Epithelial cell of esophagus (primary cell): ENCODE measurements around the gene FAM193A.
"Not testable (repeated sequence)": the region's sequence is repeated elsewhere in the genome, so short reads cannot be mapped to it uniquely, and the experiment has no call there.

Source experiments
- DNase-seq: peaks from one replicate; pipeline ENCODE4 v3.0.0; 2010; ENCODE audit warnings: low read depth
- H3K4me3 ChIP-seq: 2 replicates; pipeline ENCODE4 v1.5.1; 2011; ENCODE audit warnings: mild to moderate bottlenecking, low read length, control low read depth
- TF ChIP-seq, protein P1 (sequence below): IDR thresholded peaks from 2 replicates; pipeline ENCODE4 v1.5.1; 2011; ENCODE audit warnings: low read depth, mild to moderate bottlenecking, low read length, control low read depth, inconsistent platforms; ENCODE audit not compliant: insufficient read depth; ENCODE audit errors: missing control alignments

The FAM193A gene

DNA sequence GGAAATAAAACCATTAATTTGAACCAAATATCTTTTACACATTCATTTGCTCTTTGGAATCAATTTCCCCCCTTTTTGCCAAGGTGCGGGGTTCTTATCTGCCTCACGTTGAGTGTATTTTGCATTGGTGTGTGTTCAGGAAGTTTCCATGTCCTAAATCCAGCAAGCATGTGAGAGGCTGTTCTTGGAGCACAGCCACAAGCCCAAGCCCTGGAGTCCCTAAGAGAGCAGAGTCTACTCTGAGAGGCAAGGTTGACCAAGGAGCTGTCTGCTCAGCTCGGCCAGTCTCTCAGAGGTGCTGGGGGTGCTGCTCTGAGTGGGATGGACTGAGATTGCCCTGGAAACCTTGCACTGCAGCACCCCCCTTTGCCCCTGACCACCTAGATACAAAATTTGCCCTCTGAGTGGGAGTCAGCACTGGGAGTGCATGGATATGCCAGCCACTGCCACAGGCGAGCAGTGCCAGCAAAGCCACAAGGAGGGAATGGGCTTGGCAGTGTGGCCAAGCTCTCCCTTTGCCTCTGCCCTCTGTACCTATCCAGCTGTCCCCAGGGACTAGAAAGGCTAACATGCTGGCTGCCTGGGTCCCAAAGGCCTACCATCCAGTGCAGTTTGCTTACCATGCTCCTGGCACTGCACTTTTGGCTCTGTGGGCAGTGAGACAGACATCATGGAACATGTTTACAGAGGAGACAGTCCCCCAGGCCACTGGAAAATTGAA, 20.5 kb upstream of the FAM193A start:
- DNase-seq: no peak
- TF ChIP-seq, protein P1, sequence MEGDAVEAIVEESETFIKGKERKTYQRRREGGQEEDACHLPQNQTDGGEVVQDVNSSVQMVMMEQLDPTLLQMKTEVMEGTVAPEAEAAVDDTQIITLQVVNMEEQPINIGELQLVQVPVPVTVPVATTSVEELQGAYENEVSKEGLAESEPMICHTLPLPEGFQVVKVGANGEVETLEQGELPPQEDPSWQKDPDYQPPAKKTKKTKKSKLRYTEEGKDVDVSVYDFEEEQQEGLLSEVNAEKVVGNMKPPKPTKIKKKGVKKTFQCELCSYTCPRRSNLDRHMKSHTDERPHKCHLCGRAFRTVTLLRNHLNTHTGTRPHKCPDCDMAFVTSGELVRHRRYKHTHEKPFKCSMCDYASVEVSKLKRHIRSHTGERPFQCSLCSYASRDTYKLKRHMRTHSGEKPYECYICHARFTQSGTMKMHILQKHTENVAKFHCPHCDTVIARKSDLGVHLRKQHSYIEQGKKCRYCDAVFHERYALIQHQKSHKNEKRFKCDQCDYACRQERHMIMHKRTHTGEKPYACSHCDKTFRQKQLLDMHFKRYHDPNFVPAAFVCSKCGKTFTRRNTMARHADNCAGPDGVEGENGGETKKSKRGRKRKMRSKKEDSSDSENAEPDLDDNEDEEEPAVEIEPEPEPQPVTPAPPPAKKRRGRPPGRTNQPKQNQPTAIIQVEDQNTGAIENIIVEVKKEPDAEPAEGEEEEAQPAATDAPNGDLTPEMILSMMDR: no peak
- no peak overlapping the region for H3K4me3 ChIP-seq

DNA sequence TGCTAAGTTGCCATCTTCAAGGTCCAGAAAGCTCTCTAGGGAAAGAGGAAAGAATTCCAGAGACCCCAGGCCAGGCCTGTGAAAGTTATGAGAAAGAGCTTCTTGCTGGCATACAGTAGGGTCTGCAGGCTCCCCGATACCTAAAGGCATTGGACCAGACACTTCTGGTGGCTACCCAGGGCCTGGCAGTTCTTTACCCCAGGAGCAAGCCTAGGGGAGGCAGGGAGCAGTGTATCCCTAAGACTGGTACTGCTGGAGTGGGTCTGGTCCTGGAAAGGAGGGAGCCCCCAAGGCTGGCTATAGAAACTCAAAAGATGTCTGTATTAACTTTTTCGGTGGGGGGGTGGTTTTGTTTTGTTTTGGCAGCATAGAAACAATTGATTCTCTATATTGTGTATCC, 19.8 kb upstream of the FAM193A start:
- TF ChIP-seq, protein P1: no peak
- DNase-seq: no peak
- no peak overlapping the region for H3K4me3 ChIP-seq

DNA sequence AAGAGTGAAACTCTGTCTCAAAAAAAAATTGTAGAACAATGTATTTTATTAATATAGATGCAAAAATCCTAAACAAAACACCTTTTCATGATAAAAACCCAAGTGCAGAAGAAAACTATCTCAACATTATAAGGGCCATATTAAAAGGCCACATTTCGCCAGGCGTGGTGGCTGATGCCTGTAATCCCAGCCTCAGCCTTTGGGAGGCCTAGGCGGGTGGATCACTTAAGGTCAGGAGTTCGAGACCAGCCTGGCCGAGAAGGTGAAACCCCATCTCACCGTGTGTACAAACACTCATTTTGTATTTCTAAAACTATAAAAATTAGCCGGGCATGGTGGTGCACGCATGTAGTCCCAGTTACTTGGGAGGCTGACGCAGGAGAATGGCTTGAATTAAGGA, 9.9 kb upstream of the FAM193A start:
- no peak overlapping the region for H3K4me3 ChIP-seq
- no peak for DNase-seq
- TF ChIP-seq, protein P1: no peak

DNA sequence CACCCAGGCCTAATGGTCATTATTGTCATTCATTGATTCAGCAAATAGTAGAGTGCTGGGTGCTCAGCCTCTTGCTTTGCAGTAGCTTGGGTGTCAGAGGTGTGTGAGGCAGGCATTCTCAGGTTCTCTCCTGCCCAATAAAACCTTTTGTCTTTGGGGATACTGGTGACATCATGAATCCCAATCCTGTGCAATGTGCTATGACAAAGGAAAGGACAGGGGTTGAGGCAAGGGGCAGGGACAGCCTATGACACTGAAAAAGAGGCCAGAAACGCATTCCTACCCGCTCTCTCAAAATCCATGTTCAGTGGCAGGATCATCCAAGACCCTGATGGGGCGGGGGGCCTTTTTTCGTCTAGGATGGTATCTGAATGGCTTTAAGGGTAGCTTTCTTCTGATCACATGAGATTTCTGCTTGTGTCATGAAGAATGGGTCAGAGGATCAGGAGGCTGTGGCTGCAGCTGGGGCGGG, 1.5 kb upstream of the FAM193A start:
- DNase-seq: peak; percentile 21
- peak overlapping the region; percentile 62 for H3K4me3 ChIP-seq
- TF ChIP-seq, protein P1: no peak

DNA sequence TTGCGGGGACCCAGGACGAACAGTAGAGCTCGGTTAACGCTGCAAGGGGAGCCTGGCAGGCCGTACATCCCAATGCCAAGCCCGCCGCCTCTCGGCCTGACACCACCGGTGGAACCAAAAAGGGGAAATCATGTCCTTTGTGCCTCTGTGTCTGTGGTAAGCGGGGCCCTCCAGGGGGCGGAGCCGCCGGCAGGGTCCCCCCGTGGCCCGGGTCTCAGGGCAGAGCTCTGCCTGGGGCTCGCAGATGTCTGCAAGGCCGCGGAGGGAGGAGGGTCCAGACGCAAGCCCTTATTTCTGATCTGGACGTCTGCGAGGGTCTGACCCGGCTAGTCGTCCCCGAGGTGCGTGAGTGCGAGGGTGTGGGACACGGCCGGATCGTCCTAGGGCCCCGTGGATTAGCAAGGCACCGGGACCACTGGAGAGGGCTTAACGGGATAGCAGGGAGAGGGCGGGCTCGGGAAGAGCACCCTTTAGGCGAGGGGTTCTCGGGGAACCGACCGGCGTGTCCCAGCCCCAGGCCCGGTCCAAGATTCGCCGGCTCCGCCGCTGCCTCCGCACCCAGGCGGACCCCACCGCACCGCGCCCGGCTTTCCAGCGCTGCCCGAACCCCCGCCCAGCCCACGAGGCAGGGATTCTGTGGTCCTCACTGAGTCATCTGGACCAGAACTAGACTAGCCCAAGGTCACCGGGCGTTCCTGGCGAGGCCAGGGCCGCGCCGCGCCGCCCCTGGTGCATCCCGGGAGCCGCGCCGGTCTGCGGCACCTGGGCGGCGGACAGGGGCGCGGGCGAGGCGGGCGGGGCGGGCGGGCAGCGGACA, 863 bp upstream of the FAM193A start:
- TF ChIP-seq, protein P1: no peak
- peak; percentile 30 for DNase-seq
- peak overlapping the region; percentile 62 for H3K4me3 ChIP-seq

DNA sequence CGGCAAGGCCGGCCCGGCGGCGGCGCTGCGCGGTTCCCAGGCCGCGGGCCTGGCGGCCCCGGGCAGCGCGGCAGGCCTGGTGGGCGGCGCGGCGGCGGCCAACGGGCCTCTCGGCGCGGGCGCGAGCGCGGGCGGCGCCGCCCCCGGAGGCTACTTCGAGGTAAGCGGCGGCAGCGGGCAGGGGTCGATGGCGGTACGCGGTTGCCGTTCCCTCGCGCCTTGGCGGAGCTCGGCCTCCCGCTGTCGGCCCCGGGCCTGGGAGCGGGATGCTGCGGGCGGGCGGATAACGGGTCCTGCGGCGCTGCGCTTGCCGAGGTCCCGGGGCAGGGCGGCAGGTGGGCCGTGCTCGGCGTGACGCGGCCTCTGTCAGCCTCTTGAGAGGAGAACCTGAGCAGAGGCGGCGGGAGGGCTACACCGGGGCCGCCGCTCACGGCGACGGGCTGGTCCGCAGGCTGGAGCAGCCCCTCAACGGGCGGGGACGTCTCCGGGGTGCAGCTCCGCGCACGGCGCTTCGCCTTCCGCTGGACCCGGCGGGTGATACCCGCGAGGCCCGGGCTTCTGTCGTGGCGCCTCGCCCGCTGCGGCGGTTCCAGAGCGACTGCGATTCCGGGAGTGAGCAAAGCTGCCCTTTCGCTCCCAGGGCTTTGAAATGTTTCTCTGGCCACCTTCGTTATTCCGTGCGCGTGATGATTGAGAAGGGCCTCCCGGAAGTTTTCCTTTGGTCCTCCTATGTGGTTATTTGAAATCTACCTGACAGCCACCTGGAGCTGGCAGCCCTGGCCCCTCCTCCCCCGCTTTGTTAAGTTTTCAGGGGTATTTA, 774 bp downstream of the FAM193A start:
- peak; percentile 60 for DNase-seq
- TF ChIP-seq, protein P1: no peak
- peak overlapping the region; percentile 72 for H3K4me3 ChIP-seq

DNA sequence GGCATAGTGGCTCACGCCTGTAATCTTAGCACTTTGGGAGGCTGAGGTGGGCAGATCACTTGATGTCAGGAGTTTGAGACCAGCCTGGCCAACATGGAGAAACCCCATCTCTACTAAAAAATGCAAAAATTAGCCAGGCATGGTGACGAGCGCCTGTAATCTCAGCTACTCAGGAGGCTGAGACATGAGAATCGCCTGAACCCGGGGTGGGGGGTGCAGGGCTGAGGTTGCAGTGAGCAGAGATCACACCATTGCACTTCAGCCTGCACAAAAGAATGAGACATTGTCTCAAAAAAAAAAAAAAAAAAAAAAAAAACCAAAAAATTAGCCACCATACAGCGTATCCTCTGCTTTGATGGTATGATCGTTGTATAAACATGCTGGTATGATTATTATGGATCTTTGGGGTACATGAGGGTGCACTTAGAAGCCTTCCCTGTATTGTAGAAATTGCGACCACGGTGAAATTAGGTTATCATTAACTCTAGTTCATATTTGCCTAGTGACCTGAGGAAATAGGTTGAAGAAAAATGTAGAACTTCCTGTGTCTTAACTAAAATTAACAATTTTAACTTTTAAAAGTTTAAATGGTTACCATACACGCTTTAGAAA, 7.2 kb downstream of the FAM193A start:
- H3K4me3 ChIP-seq, DNase-seq: not testable (repeated sequence)
